Brain microvascular endothelial cell (primary cell): ENCODE measurements around the gene YTHDF1.

ENCODE experiments used
- DNase-seq: peaks from one replicate; pipeline ENCODE4 v3.0.0-alpha.2; 2020
- H3K27ac ChIP-seq: fragments of 250-450 bp; sonication (Bioruptor Pico); 2 replicates; pipeline ENCODE4 v1.5.1; 2020; ENCODE audit warnings: mild to moderate bottlenecking, moderate library complexity
- H3K27me3 ChIP-seq: fragments of 250-450 bp; sonication (Bioruptor Pico); replicated peaks from 2 replicates; pipeline ENCODE4 v1.5.1; 2020; ENCODE audit warnings: mild to moderate bottlenecking
- H3K36me3 ChIP-seq: fragments of 250-450 bp; sonication (Bioruptor Pico); replicated peaks from 2 replicates; pipeline ENCODE4 v1.5.1; 2020; ENCODE audit warnings: mild to moderate bottlenecking
- H3K4me3 ChIP-seq: 2 replicates; pipeline ENCODE4 v1.5.1; 2011; ENCODE audit warnings: low read depth, mild to moderate bottlenecking, control low read depth, low read length, moderate library complexity
- CTCF ChIP-seq: IDR thresholded peaks from 2 replicates; pipeline ENCODE4 v1.5.1; 2011; ENCODE audit warnings: low read depth, mild to moderate bottlenecking, moderate library complexity, low read length, control low read depth, inconsistent platforms; ENCODE audit errors: missing control alignments
- in situ Hi-C: cut with HindIII; loops from 2 replicates; pipeline ENCODE4 v1.10.0; 2017; ENCODE audit warnings: low sequenced_read_pairs, low pct_ligation_motif_present

The YTHDF1 gene

GRCh38 chr20:63151554-63152321 is 64.2 kb downstream of the YTHDF1 start:
- Histone ChIP-seq H3K36me3 (no peaks in the 10 kb centered on the region), H3K27me3 (peaks cover 8% of the 10 kb centered on the region), H3K4me3 (no peak overlapping the region), H3K27ac (no peak overlapping the region)
- in situ Hi-C loops = no loop called here
- no peak for TF ChIP-seq CTCF
- DNase-seq = peak; percentile 30

GRCh38 chr20:63150911-63151531 is 64.9 kb downstream of the YTHDF1 start:
- DNase-seq = no peak
- peaks cover 8% of the 10 kb centered on the region for H3K27me3 ChIP-seq
- H3K27ac ChIP-seq = no peak overlapping the region
- no peaks in the 10 kb centered on the region for H3K36me3 ChIP-seq
- in situ Hi-C loops = no loop called here
- no peak for TF ChIP-seq CTCF
- H3K4me3 ChIP-seq = no peak overlapping the region

- H3K27me3 ChIP-seq = peaks cover 8% of the 10 kb centered on the region
Observed at GRCh38 chr20:63150391-63150898, 65.5 kb downstream of the YTHDF1 start.

GRCh38 chr20:63149531-63150192 is 66.3 kb downstream of the YTHDF1 start:
- TF ChIP-seq CTCF = no peak
- Histone ChIP-seq H3K36me3 (no peaks in the 10 kb centered on the region), H3K27ac (no peak overlapping the region), H3K4me3 (no peak overlapping the region), H3K27me3 (peaks cover 5% of the 10 kb centered on the region)
- in situ Hi-C loops = no loop called here
- no peak for DNase-seq

More at GRCh38 chr20:63150391-63150898, 65.5 kb downstream of the YTHDF1 start:
- Histone ChIP-seq H3K4me3 (no peak overlapping the region), H3K36me3 (no peaks in the 10 kb centered on the region), H3K27ac (no peak overlapping the region)
- no peak for DNase-seq
- TF ChIP-seq CTCF = no peak
- in situ Hi-C loops = no loop called here

GRCh38 chr20:63148696-63149095 is 67.2 kb downstream of the YTHDF1 start:
- DNase-seq = no peak
- H3K4me3 ChIP-seq = no peak overlapping the region
- no peak for TF ChIP-seq CTCF
- in situ Hi-C loops = no loop called here
- no peak overlapping the region for H3K27ac ChIP-seq
- peaks cover 5% of the 10 kb centered on the region for H3K27me3 ChIP-seq
- no peaks in the 10 kb centered on the region for H3K36me3 ChIP-seq
